HepG2 (cell line): Measurements from ENCODE around the gene STRN3. TPM values are rescaled to one million over a fixed set of nuclear protein-coding genes. Genes with fewer than 3 reads are reported as not detected.

Experiments used
- ASH2L ChIP-seq: fragments of 300-600, 200-600 bp; sonication (generic); IDR thresholded peaks from 2 replicates; pipeline ENCODE4 v1.7.0; 2017; ENCODE audit warnings: low read depth, mild to moderate bottlenecking, moderate library complexity, mixed read lengths, low read length; ENCODE audit not compliant: insufficient read length
- FOXK2 ChIP-seq: fragments of 450-650 bp; IDR thresholded peaks from 2 replicates; pipeline ENCODE4 v1.6.1; 2016
- FOXO1 ChIP-seq: sonication (generic); formaldehyde crosslinking; IDR thresholded peaks from 2 replicates; pipeline ENCODE4 v1.4.0; 2020; ENCODE audit warnings: missing genetic modification reagents
- GATA4 ChIP-seq: sonication (generic); IDR thresholded peaks from 2 replicates; pipeline ENCODE4 v1.6.1; 2016; ENCODE audit warnings: antibody characterized with exemption, low read depth, borderline replicate concordance
- HDAC2 ChIP-seq: sonication (generic); formaldehyde crosslinking; IDR thresholded peaks from 2 replicates; pipeline ENCODE4 v1.4.0; 2020; ENCODE audit warnings: missing genetic modification reagents
- IKZF1 ChIP-seq: fragments of 450-650 bp; IDR thresholded peaks from 2 replicates; pipeline ENCODE4 v1.7.1; 2016
- KLF16 ChIP-seq, 2 experiments: sonication (generic) in 1 of 2; formaldehyde crosslinking in 1 of 2; IDR thresholded peaks; 2 replicates each; pipeline versions ENCODE4 v1.6.1 to v1.8.0; 2016 to 2023; ENCODE audit warnings: missing genetic modification reagents in 2 of 2, missing compliant biosample characterization in 1 of 2
- MED13 ChIP-seq: sonication (generic); formaldehyde crosslinking; IDR thresholded peaks from 2 replicates; pipeline ENCODE4 v1.5.0; 2020; ENCODE audit warnings: missing genetic modification reagents
- NAIF1 ChIP-seq: sonication (generic); formaldehyde crosslinking; IDR thresholded peaks from 2 replicates; pipeline ENCODE4 v1.5.0; 2020; ENCODE audit warnings: mild to moderate bottlenecking, missing genetic modification reagents, borderline replicate concordance
- NFIC ChIP-seq: IDR thresholded peaks from 2 replicates; pipeline ENCODE4 v1.6.1; 2012; ENCODE audit warnings: mild to moderate bottlenecking, low read length, inconsistent platforms
- NFYB ChIP-seq: sonication (generic); formaldehyde crosslinking; IDR thresholded peaks from 2 replicates; pipeline ENCODE4 v1.4.0; 2020; ENCODE audit warnings: missing genetic modification reagents
- RAD51 ChIP-seq: fragments of 450-650 bp; IDR thresholded peaks from 2 replicates; pipeline ENCODE4 v1.6.1; 2016; ENCODE audit warnings: borderline replicate concordance
- REXO4 ChIP-seq: sonication (generic); formaldehyde crosslinking; IDR thresholded peaks from 2 replicates; pipeline ENCODE4 v1.8.0; 2022; ENCODE audit warnings: missing genetic modification reagents, mild to moderate bottlenecking, borderline replicate concordance
- SMAD1 ChIP-seq: sonication (generic); formaldehyde crosslinking; IDR thresholded peaks from 2 replicates; pipeline ENCODE4 v1.4.0; 2020; ENCODE audit warnings: missing genetic modification reagents, low read depth, mild to moderate bottlenecking, borderline replicate concordance
- SNAI1 ChIP-seq: sonication (generic); formaldehyde crosslinking; IDR thresholded peaks from 2 replicates; pipeline ENCODE4 v1.5.0; 2020; ENCODE audit warnings: mild to moderate bottlenecking, missing genetic modification reagents, borderline replicate concordance
- SUZ12 ChIP-seq: fragments of 150-350 bp; IDR thresholded peaks from 2 replicates; pipeline ENCODE4 v1.6.1; 2014; ENCODE audit warnings: low read depth, low read length
- ZFP82 ChIP-seq: sonication (generic); formaldehyde crosslinking; IDR thresholded peaks from 2 replicates; pipeline ENCODE4 v1.5.1; 2020; ENCODE audit warnings: mild to moderate bottlenecking, missing genetic modification reagents, borderline replicate concordance
- ZFP90 ChIP-seq: sonication (generic); formaldehyde crosslinking; IDR thresholded peaks from 2 replicates; pipeline ENCODE4 v1.8.0; 2022; ENCODE audit warnings: missing genetic modification reagents, mild to moderate bottlenecking, inconsistent platforms, borderline replicate concordance
- ZNF616 ChIP-seq: sonication (generic); formaldehyde crosslinking; IDR thresholded peaks from 2 replicates; pipeline ENCODE4 v1.5.0; 2020; ENCODE audit warnings: low read depth, mild to moderate bottlenecking, missing genetic modification reagents
- ZNF850 ChIP-seq: sonication (generic); formaldehyde crosslinking; conservative IDR thresholded peaks from 2 replicates; pipeline ENCODE4 v1.9.0; 2021; ENCODE audit warnings: mild to moderate bottlenecking, missing genetic modification reagents
- polyA plus RNA-seq, 8 experiments: library from polyadenylated mRNA; depleted of rRNA in 3 of 8; stranded (reverse) in 7 of 8; unstranded in 1 of 8; fragments of >200 nt; fragmentation: Illumina TruSeq in 4 of 8; extraction: Trizol in 4 of 8; gene quantifications; 2 replicates each; pipeline versions ENCODE4 v1.2.1 to v1.2.3, GENCODE V29; 2011 to 2016; ENCODE audit warnings: low read depth in 4 of 8, missing spikeins in 1 of 8, mixed read lengths in 1 of 8; ENCODE audit not compliant: insufficient read depth in 1 of 8
- total RNA-seq, 5 experiments: library from RNA; depleted of rRNA; stranded (reverse); fragments of >200 nt; fragmentation: Illumina TruSeq; extraction: Trizol; gene quantifications; 2 replicates each; pipeline ENCODE4 v1.2.3, GENCODE V29; 2016; ENCODE audit warnings: low read depth in 1 of 5
- TF ChIP-seq, protein P1 (sequence below): sonication (generic); formaldehyde crosslinking; IDR thresholded peaks from 2 replicates; pipeline ENCODE4 v1.5.1; 2020; ENCODE audit warnings: mild to moderate bottlenecking, moderate library complexity, missing genetic modification reagents
- TF ChIP-seq, protein P2 (sequence below): sonication (generic); formaldehyde crosslinking; IDR thresholded peaks from 2 replicates; pipeline ENCODE4 v1.5.0; 2020; ENCODE audit warnings: mild to moderate bottlenecking, missing genetic modification reagents
- TF ChIP-seq, protein P3 (sequence below): sonication (generic); formaldehyde crosslinking; IDR thresholded peaks from 2 replicates; pipeline ENCODE4 v1.4.0; 2020; ENCODE audit warnings: missing genetic modification reagents, borderline replicate concordance
- TF ChIP-seq, protein P4 (sequence below), 2 experiments: sonication (generic) in 1 of 2; formaldehyde crosslinking in 1 of 2; IDR thresholded peaks; 2 replicates each; pipeline versions ENCODE4 v1.4.0 to v1.6.1; 2018 to 2020; ENCODE audit warnings: missing genetic modification reagents in 2 of 2, borderline replicate concordance in 1 of 2, low read depth in 1 of 2, mild to moderate bottlenecking in 1 of 2, missing biosample characterization in 1 of 2

The STRN3 gene
- total and polyA plus RNA-seq, 2 of the 13 experiments (the other 11 are each of a cell fraction or from before 2014, with no cell fraction given), result 49.4 to 123 TPM

DNA sequence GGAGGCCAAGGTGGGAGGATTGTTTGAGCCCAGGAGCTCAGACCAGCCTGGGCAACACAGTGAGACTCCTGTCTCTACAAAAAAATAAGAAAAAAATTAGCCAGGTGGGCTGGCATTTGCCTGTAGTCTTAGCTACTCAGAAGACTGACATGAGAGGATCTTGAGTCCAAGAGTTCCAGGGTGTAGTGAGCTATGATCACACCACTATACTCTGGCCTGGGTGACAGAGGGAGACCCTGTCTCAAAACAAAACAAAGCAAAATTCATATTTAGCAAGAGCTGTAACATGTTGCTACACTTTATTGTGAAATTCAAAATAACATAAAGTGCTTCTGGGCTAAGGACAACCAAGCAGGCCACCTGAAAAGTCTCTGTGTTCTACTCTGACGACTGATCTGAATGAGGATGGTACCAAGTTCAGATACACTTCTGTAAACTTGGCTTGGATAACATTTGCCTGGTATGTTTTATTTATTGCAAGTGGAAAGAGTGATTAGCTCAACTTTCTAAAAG lies 11.6 kb upstream of the STRN3 start (continued):
- TF ChIP-seq, protein P1, sequence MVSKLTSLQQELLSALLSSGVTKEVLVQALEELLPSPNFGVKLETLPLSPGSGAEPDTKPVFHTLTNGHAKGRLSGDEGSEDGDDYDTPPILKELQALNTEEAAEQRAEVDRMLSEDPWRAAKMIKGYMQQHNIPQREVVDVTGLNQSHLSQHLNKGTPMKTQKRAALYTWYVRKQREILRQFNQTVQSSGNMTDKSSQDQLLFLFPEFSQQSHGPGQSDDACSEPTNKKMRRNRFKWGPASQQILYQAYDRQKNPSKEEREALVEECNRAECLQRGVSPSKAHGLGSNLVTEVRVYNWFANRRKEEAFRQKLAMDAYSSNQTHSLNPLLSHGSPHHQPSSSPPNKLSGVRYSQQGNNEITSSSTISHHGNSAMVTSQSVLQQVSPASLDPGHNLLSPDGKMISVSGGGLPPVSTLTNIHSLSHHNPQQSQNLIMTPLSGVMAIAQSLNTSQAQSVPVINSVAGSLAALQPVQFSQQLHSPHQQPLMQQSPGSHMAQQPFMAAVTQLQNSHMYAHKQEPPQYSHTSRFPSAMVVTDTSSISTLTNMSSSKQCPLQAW (CRISPR knock-in tag), result no peak; the same call in 1 of the 2 replicates
- TF ChIP-seq ZFP82 (CRISPR knock-in tag) (no peak), ZNF616 (no peak), ZFP90 (CRISPR knock-in tag) (0 out of 2 replicates have a peak, but pooled peaks have one; percentile 31), REXO4 (CRISPR knock-in tag) (no peak), ASH2L (no peak), HDAC2 (0 out of 2 replicates have a peak, but pooled peaks have one; percentile 37), ZNF850 (CRISPR knock-in tag) (no peak), FOXO1 (no peak), IKZF1 (no peak), RAD51 (no peak), GATA4 (no peak), SUZ12 (no peak), SNAI1 (CRISPR knock-in tag) (no peak), NFYB (CRISPR knock-in tag) (no peak), NFIC (peak; percentile 58; the same call in 1 of the 2 replicates), KLF16 (CRISPR knock-in tag; IDR thresholded peaks at IDR 0.05) (peak in 1 of 2 experiments; percentile 67; a peak in 1 of 4 replicates), NAIF1 (CRISPR knock-in tag) (no peak), MED13 (CRISPR knock-in tag) (no peak), SMAD1 (CRISPR knock-in tag) (no peak), FOXK2 (no peak)
- TF ChIP-seq, protein P2, sequence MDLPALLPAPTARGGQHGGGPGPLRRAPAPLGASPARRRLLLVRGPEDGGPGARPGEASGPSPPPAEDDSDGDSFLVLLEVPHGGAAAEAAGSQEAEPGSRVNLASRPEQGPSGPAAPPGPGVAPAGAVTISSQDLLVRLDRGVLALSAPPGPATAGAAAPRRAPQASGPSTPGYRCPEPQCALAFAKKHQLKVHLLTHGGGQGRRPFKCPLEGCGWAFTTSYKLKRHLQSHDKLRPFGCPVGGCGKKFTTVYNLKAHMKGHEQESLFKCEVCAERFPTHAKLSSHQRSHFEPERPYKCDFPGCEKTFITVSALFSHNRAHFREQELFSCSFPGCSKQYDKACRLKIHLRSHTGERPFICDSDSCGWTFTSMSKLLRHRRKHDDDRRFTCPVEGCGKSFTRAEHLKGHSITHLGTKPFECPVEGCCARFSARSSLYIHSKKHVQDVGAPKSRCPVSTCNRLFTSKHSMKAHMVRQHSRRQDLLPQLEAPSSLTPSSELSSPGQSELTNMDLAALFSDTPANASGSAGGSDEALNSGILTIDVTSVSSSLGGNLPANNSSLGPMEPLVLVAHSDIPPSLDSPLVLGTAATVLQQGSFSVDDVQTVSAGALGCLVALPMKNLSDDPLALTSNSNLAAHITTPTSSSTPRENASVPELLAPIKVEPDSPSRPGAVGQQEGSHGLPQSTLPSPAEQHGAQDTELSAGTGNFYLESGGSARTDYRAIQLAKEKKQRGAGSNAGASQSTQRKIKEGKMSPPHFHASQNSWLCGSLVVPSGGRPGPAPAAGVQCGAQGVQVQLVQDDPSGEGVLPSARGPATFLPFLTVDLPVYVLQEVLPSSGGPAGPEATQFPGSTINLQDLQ (CRISPR knock-in tag), result no peak
- TF ChIP-seq, protein P3, sequence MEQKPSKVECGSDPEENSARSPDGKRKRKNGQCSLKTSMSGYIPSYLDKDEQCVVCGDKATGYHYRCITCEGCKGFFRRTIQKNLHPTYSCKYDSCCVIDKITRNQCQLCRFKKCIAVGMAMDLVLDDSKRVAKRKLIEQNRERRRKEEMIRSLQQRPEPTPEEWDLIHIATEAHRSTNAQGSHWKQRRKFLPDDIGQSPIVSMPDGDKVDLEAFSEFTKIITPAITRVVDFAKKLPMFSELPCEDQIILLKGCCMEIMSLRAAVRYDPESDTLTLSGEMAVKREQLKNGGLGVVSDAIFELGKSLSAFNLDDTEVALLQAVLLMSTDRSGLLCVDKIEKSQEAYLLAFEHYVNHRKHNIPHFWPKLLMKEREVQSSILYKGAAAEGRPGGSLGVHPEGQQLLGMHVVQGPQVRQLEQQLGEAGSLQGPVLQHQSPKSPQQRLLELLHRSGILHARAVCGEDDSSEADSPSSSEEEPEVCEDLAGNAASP (CRISPR knock-in tag), result peak; percentile 65
- TF ChIP-seq, protein P4, sequence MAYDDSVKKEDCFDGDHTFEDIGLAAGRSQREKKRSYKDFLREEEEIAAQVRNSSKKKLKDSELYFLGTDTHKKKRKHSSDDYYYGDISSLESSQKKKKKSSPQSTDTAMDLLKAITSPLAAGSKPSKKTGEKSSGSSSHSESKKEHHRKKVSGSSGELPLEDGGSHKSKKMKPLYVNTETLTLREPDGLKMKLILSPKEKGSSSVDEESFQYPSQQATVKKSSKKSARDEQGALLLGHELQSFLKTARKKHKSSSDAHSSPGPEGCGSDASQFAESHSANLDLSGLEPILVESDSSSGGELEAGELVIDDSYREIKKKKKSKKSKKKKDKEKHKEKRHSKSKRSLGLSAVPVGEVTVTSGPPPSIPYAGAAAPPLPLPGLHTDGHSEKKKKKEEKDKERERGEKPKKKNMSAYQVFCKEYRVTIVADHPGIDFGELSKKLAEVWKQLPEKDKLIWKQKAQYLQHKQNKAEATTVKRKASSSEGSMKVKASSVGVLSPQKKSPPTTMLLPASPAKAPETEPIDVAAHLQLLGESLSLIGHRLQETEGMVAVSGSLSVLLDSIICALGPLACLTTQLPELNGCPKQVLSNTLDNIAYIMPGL (CRISPR knock-in tag; IDR thresholded peaks at IDR 0.05; ENCODE audit: borderline replicate concordance in 1 of 2, low read depth in 1 of 2), result no peak
